ENCODE measurements around the gene ENTR1. TPM values are rescaled to one million over a fixed set of nuclear protein-coding genes. Genes with fewer than 3 reads are reported as not detected.
"Not testable (repeated sequence)": the region's sequence is repeated elsewhere in the genome, so short reads cannot be mapped to it uniquely, and the experiment has no call there.

ENTR1 gene
- polyA plus RNA-seq, 6 donors from 2014 or later: 6.4 to 15.8 (median 14.4) TPM

DNA sequence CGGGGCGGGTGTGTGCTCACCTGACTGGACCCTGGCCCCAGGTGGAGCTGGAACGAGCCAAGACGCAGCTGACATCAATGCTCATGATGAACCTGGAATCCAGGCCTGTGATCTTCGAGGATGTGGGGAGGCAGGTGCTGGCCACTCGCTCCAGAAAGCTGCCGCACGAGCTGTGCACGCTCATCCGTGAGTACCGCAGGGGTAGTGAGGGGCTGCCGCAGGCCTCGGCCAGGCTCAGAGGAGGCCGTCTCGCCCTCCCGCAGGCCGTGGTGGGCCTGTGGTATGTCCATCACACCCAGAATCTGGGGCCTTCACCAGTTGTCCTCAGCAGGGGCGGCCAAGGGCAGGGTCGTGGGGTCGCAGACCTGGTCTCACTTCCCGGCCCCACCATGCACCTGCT lies 11.4 kb upstream of the ENTR1 start:
- no peak for DNase-seq
- no peaks in the 10 kb centered on the region for H3K4me1 Mint-ChIP-seq
- H3K36me3 Mint-ChIP-seq: no peaks in the 10 kb centered on the region
- H3K9me3 Mint-ChIP-seq: no peaks in the 10 kb centered on the region
- no peak for ATAC-seq (ENCODE audit: low read depth in 2 of 2)
- H3K27ac Mint-ChIP-seq: no peak overlapping the region
- no peaks in the 10 kb centered on the region for H3K27me3 Mint-ChIP-seq
- no peak overlapping the region for H3K4me3 Mint-ChIP-seq

DNA sequence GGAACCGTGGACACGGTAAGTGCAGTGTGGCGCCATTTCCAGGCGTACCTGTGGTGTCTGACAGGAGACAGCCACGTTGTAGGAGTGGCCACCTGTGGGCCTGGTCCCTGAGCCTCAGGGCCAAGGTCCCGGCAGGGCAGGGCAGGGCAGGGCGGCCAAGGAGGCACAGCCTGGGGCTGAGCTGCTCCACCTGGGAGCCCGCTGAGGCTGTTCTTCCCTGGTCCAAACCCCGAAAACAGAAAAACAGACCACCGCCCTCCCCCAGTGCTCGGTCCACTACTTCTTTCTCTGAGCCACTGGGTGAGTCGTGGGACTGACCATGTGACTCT lies 8.6 kb upstream of the ENTR1 start:
- no peak overlapping the region for H3K27ac Mint-ChIP-seq
- H3K4me3 Mint-ChIP-seq: no peak overlapping the region
- no peaks in the 10 kb centered on the region for H3K4me1 Mint-ChIP-seq
- no peaks in the 10 kb centered on the region for H3K36me3 Mint-ChIP-seq
- DNase-seq: no peak
- no peaks in the 10 kb centered on the region for H3K9me3 Mint-ChIP-seq
- no peak for ATAC-seq (ENCODE audit: low read depth in 2 of 2)
- H3K27me3 Mint-ChIP-seq: no peaks in the 10 kb centered on the region

DNA sequence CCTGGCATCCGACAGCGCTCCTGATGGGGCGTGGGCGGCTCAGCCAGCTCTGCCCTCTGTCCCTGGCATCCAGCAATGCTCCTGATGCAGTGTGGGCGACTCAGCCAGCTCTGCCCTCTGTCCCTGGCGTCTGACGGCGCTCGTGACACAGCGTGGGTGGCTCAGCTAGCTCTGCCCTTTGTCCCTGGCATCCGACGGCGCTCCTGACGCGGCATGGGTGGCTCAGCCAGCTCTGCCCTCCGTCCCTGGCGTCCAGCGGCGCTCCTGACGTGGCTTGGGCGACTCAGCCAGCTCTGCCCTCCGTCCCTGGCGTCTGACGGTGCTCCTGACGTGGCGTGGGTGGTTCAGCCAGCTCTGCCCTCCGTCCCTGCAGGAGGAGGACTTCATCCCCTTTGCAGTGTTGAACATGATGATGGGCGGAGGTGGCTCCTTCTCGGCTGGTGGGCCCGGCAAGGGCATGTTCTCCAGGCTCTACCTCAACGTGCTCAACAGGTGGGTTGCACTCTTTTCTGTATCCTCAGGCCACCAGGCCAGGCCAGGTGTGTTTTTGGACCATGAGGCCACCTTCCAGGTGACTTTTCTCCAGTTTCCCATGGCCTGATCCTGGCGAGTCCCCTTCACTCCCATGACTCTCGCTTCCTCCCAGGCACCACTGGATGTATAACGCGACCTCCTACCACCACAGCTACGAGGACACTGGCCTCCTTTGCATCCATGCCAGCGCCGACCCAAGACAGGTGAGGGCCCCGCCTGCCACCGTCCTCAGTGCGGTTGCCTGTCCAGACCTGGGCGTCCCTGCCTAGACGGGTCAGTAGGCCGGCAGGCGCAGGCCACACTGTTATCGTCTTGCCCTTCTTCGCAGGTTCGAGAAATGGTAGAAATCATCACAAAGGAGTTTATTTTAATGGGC lies 8.0 kb upstream of the ENTR1 start:
- peak overlapping the region in 1 of 6 donors; percentile 68 for H3K27ac Mint-ChIP-seq
- H3K4me1 Mint-ChIP-seq: peaks cover 0 to 6% (median 4%) of the 10 kb centered on the region in 3 donors
- no peaks in the 10 kb centered on the region for H3K36me3 Mint-ChIP-seq
- DNase-seq: no peak
- no peaks in the 10 kb centered on the region for H3K27me3 Mint-ChIP-seq
- no peak overlapping the region for H3K4me3 Mint-ChIP-seq
- H3K9me3 Mint-ChIP-seq: no peaks in the 10 kb centered on the region
- ATAC-seq (ENCODE audit: low read depth in 2 of 2): no peak

DNA sequence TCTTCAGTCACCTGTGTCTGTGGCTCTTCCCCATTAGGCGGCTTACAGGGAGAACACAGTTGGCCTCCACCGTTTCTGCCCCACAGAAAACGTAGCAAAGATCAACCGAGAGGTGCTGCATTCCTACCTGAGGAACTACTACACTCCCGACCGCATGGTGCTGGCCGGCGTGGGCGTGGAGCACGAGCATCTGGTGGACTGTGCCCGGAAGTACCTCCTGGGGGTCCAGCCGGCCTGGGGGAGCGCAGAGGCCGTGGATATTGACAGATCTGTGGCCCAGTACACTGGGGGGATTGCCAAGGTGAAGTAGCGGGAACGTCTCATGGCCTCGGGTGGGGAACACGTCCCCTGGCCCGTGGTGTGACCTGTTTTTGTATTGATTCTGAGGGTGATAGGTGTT lies 6.5 kb upstream of the ENTR1 start:
- H3K4me3 Mint-ChIP-seq: no peak overlapping the region
- no peaks in the 10 kb centered on the region for H3K27me3 Mint-ChIP-seq
- ATAC-seq (ENCODE audit: low read depth in 2 of 2): no peak
- no peak overlapping the region for H3K27ac Mint-ChIP-seq
- peaks cover 4 to 11% (median 6%) of the 10 kb centered on the region in 3 donors for H3K4me1 Mint-ChIP-seq
- no peak for DNase-seq
- no peaks in the 10 kb centered on the region for H3K9me3 Mint-ChIP-seq
- H3K36me3 Mint-ChIP-seq: no peaks in the 10 kb centered on the region

DNA sequence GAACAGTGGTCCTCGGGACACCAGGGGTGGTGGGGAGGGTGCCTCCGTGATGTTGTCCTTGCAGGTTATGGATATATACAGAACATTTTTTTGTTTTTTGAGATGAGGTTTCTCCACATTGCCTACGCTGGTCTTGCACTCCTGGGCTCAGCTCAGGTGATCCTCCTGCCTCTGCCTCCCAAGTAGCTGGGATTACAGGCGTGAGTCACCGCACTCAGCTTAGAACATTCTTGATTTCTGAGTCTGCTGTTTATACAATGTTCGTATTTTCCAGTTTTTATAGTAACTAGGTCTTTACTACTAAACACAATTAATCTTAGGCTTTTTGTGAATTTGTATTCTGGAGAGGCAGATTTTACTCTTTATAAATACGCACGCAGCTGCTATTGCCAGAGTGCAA lies 6.0 kb upstream of the ENTR1 start:
- Mint-ChIP-seq H3K9me3 (no peaks in the 10 kb centered on the region), H3K4me1 (peaks cover 6 to 15% (median 9%) of the 10 kb centered on the region in 3 donors), H3K27me3 (no peaks in the 10 kb centered on the region), H3K4me3 (peak overlapping the region in 1 of 8 donors; percentile 71), H3K36me3 (no peaks in the 10 kb centered on the region), H3K27ac (no peak overlapping the region)
- ATAC-seq (ENCODE audit: low read depth in 2 of 2) (no peak), DNase-seq (no peak)

DNA sequence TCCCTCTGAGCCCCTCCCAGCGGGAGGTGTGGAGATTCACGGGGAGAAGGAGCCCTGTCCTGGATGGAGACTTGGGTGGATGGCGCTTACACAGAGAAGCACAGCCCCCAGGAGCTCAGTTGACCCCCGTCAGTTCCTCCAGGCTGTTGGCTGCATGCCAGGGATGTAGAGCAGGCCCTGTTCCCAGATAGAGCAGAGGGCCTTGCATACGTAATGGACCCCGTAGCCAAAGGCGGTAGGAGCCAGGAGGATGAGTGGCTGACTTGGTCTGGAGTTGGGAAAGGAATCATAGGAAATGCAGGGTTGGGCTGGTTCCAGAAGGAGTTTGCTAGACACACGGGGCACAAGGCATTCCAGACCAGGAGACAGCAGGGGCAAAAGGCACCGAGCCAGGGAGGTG lies 2.5 kb upstream of the ENTR1 start:
- peaks cover 0 to 8% of the 10 kb centered on the region in 2 donors for H3K36me3 Mint-ChIP-seq
- DNase-seq (no peak), ATAC-seq (ENCODE audit: low read depth in 2 of 2) (no peak)
- no peaks in the 10 kb centered on the region for H3K27me3 Mint-ChIP-seq
- H3K27ac Mint-ChIP-seq: peak overlapping the region in 2 of 6 donors; percentile 14 to 59
- H3K9me3 Mint-ChIP-seq: no peaks in the 10 kb centered on the region
- H3K4me1 Mint-ChIP-seq: peaks cover 29 to 43% (median 34%) of the 10 kb centered on the region in 3 donors
- H3K4me3 Mint-ChIP-seq: peak overlapping the region in 3 of 8 donors; percentile 2 to 47 (median 10)

DNA sequence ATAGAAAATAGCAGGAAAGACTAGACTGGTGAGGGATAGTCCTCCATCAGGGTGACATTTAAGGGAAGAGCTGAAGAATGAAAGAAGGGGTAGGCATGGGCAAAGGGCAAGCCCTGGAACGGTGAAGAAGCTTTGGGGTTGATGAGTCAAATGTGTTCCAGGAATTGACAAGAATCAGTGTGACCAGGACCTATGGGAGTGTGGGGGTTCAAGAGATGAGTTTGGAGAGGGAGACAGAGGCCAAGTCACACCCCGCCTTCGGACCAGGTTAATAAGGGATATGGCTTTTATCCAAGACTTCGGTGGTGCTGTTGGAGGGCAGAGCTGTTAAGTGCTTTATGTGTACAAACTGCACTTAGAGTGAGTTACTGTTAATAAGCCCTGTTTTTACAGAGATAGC lies 964 bp upstream of the ENTR1 start:
- peak overlapping the region; percentile 81 to 97 (median 92) for H3K27ac Mint-ChIP-seq
- DNase-seq (no peak), ATAC-seq (ENCODE audit: low read depth in 2 of 2) (no peak)
- H3K27me3 Mint-ChIP-seq: no peaks in the 10 kb centered on the region
- H3K4me3 Mint-ChIP-seq: peak overlapping the region; percentile 86 to 95 (median 90)
- peaks cover 0 to 8% of the 10 kb centered on the region in 2 donors for H3K36me3 Mint-ChIP-seq
- H3K4me1 Mint-ChIP-seq: peaks cover 33 to 52% (median 34%) of the 10 kb centered on the region in 3 donors
- no peaks in the 10 kb centered on the region for H3K9me3 Mint-ChIP-seq

DNA sequence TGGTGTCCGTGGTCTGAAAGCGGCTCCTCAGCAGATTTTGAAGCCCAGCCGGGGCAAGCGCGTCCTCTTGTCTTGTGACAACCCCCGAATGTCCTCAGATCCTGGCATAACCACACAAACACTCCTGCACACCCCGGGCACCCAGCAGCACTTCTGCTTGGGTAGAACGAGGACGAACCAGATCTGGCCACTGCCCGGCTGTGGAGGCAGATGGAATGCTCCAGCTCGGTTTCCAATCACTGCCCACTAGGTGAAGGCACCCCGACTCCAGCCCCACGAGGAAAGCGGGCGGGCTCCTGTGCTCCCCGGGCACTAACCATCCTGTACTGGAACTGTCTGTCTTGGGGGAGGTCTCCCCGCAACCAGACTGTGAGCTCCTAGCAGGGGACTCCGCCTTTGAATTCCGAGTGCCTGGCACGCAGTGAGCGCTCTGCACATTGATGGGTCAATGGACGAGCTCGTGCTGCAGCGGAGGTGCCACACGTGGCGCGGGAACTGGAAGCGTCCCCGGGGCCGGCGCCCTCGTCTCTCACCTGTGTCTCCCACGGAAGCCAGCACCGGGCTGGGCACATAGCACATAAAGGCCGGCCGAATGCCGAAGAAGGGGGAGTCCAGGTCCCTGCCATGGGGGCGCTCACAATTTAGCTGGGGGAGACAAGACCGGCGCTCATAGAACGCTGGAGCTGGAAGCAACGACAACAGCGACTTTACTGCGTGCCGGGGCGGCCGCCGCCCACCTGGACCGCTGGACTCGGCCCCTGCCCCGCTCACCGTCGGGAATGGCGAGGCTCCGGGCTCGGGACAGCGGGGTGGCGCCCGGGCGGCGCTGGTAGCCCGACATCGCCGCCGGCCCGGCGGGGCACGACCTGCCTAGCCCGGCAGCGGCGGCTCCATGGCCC lies 608 bp downstream of the ENTR1 start:
- H3K27ac Mint-ChIP-seq: peak overlapping the region; percentile 38 to 97 (median 92)
- peaks cover 0 to 8% of the 10 kb centered on the region in 2 donors for H3K36me3 Mint-ChIP-seq
- peak; percentile 27 to 38 for ATAC-seq (ENCODE audit: low read depth in 2 of 2)
- peak overlapping the region; percentile 84 to 94 (median 92) for H3K4me3 Mint-ChIP-seq
- peak; percentile 28 for DNase-seq
- no peaks in the 10 kb centered on the region for H3K9me3 Mint-ChIP-seq
- H3K4me1 Mint-ChIP-seq: peaks cover 36 to 64% (median 39%) of the 10 kb centered on the region in 3 donors
- H3K27me3 Mint-ChIP-seq: no peaks in the 10 kb centered on the region

DNA sequence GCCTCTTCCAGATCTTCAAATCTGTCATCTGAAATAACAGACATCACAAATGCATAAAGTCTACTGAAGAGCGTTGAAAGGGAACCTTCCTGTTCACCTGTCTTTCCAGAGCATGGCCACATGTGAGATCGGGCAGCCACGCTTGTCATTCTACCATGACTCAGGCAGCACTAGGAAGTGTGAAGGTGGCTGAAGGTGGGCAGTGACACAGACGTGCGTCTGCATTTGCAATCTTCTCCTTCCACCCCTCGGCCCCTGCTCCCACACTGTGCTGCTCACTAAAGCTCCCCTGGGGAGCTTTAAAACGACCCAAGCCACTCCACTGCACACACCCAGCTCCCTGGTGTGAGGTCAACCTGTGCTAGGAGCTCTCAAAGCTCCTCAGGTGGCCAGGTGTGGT lies 2.5 kb downstream of the ENTR1 start:
- Mint-ChIP-seq H3K4me1 (peaks cover 46 to 79% (median 49%) of the 10 kb centered on the region in 3 donors), H3K4me3 (peak overlapping the region in 6 of 8 donors; percentile 9 to 92 (median 64))

DNA sequence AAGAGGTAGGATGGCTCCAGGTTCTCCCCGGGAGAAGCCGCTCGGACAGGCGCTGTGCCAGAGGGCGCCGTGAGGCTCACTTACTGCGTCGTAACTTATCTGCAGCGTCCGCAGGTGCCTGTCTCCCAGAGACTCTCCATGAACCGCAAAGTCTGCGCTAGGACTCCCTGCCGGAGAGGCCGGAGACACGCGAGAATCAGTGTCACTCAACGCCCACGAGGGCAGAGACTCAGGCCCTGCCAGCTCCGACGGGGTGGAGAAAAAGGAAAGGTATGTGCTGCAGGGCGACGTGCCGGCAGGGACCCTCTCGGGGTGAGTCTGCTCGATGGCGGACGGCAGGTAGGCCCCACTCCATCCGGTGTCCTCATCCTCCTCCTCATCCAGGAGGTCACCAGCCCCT lies 3.4 kb downstream of the ENTR1 start:
- not testable (repeated sequence) for H3K27me3 Mint-ChIP-seq; ATAC-seq (ENCODE audit: low read depth in 2 of 2); DNase-seq; H3K36me3 Mint-ChIP-seq; H3K9me3 Mint-ChIP-seq
- Mint-ChIP-seq H3K27ac (peak overlapping the region in 2 of 6 donors; percentile 11 to 69), H3K4me1 (peaks cover 46 to 79% (median 55%) of the 10 kb centered on the region in 3 donors), H3K4me3 (peak overlapping the region in 2 of 8 donors; percentile 38 to 44)

More for the DNA sequence above, 2.5 kb downstream of the ENTR1 start:
- Mint-ChIP-seq H3K27me3 (no peaks in the 10 kb centered on the region), H3K27ac (peak overlapping the region in 1 of 6 donors; percentile 72), H3K36me3 (peaks cover 0 to 8% of the 10 kb centered on the region in 2 donors), H3K9me3 (no peaks in the 10 kb centered on the region)
- ATAC-seq (ENCODE audit: low read depth in 2 of 2): no peak
- DNase-seq: no peak

DNA sequence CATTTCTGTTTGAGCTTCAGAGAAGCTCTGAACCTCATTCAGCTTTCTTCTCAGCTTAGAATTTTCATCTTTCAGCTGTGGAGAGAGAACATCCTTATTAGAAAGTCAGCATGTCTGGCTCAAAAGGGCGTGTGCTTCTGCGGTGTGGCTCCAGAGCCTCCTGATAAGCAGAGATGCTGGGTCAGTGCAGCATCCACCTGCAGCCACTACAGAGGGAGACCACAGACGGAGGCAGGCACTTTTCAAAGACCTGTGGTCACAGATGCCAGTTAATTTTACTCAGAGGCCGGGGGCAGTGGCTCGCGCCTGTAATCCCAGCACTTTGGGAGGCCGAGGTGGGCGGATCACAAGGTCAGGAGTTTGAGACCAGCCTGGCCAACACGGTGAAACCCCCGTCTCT lies 4.5 kb downstream of the ENTR1 start:
- H3K27ac Mint-ChIP-seq; H3K9me3 Mint-ChIP-seq; ATAC-seq (ENCODE audit: low read depth in 2 of 2); DNase-seq; H3K36me3 Mint-ChIP-seq; H3K27me3 Mint-ChIP-seq: not testable (repeated sequence)
- H3K4me3 Mint-ChIP-seq: peak overlapping the region in 4 of 8 donors; percentile 51 to 83 (median 74)
- H3K4me1 Mint-ChIP-seq: peaks cover 39 to 77% (median 47%) of the 10 kb centered on the region in 3 donors

DNA sequence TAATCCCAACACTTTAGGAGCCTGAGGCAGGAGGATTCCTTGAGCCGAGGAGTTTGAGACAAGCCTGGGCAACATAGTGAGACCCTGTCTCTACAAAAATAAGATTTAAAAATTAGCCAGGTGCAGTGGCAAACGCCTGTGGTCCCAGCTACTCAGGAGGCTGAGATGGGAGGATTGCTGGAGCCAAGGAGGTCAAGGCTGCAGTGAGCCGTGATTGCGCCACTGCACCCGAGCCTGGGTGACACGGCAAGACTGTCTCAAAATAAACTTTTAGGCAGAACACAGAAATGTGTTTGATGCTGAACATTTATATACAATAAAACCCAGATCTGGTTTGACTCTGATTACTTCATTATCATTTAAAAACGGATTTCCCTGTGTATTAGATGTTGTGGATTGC lies 4.9 kb downstream of the ENTR1 start:
- ATAC-seq (ENCODE audit: low read depth in 2 of 2) (no peak), DNase-seq (no peak)
- H3K27me3 Mint-ChIP-seq: no peaks in the 10 kb centered on the region
- H3K4me3 Mint-ChIP-seq: peak overlapping the region in 5 of 8 donors; percentile 5 to 83 (median 79)
- peak overlapping the region in 3 of 6 donors; percentile 32 to 93 (median 86) for H3K27ac Mint-ChIP-seq
- no peaks in the 10 kb centered on the region for H3K9me3 Mint-ChIP-seq
- peaks cover 0 to 8% of the 10 kb centered on the region in 2 donors for H3K36me3 Mint-ChIP-seq
- peaks cover 38 to 73% (median 46%) of the 10 kb centered on the region in 3 donors for H3K4me1 Mint-ChIP-seq

DNA sequence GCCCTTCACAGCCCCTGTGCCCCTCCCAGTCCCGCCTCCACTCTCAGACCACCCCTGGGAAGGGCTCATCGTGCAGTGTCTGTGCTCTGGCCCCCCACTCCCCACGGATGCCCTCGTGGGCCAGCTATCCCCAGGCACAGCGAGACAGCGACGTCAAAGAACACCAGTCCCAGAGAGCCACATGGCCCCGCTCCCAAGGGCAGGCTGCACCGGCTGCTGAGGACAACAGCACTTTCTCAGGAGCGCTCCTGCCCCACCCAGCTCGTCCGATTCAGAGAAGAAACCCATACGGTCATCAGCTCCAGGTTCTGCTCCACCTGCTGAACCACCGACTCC lies 5.6 kb downstream of the ENTR1 start:
- DNase-seq (no peak), ATAC-seq (ENCODE audit: low read depth in 2 of 2) (no peak)
- Mint-ChIP-seq H3K27me3 (no peaks in the 10 kb centered on the region), H3K4me1 (peaks cover 32 to 70% (median 42%) of the 10 kb centered on the region in 3 donors), H3K27ac (peak overlapping the region; percentile 86 to 94 (median 90)), H3K4me3 (peak overlapping the region; percentile 66 to 79 (median 68)), H3K36me3 (peaks cover 0 to 8% of the 10 kb centered on the region in 2 donors), H3K9me3 (no peaks in the 10 kb centered on the region)

Data from naive B cell (primary cell).